ENCODE data around the gene MARCKSL1. TPM values are rescaled to one million over a fixed set of nuclear protein-coding genes. Genes with fewer than 3 reads are reported as not detected.
A peak's percentile ranks its signal among the peaks of the same experiment; 100 is the strongest.

Gene MARCKSL1
- total and polyA plus RNA-seq, 4 donors = 13.0 to 29.5 (median 18.4) TPM

DNA sequence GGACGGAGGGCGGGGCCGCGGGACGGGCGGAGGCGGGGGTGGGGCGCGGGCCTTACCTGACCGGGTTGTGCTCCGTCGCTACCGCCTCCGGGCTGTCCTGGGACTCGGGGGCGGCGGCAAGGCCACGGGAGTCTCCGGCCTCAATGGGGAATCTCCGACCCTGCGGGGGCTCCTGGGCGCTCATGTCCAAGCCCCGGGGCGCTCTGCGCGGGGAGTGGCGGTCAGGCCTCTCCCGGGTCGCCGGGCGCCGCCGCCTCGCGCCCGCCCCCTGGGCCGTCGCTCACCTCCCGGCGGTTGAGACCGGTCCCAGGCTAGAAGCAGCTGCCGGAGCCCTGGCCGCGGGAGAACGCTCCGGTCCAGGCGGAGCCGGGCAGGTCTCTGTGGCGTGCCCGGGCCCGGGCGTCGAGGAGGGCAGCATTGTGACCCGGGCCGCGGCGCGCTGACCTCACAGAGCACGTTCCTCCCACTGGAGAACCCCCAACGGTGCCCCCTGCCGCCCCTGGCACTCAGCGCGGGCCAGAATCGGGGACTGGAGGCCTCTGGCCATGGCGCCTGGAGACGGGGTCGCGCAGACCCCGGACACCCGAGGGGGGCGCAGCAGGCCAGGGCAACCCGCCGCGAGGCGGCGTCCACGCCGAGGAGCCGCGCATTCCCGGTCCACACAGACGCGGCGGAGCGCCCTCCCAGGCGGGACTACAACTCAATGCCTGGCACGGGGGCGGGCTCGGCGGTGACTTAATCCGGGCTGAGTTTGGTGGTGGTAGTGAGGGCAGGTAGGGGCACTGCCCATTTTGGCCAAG lies 25.8 kb upstream of the MARCKSL1 start:
- peak; percentile 58 for DNase-seq (ENCODE audit: low spot score)
- H3K4me3 ChIP-seq (ENCODE audit: low read depth in 1 of 3, low read length in 3 of 3) = peak overlapping the region in 1 of 3 donors; percentile 37
- TF ChIP-seq FOXA1 (IDR thresholded peaks at IDR 0.05) (no peak), FOXA2 (IDR thresholded peaks at IDR 0.05) (no peak), GABPA (IDR thresholded peaks at IDR 0.05 in 1 of 2, conservative IDR thresholded peaks at IDR 0.05 in 1 of 2) (no peak), HNF4A (conservative IDR thresholded peaks at IDR 0.05) (no peak), RXRA (IDR thresholded peaks at IDR 0.05) (no peak), JUND (IDR thresholded peaks at IDR 0.05) (no peak), RAD21 (IDR thresholded peaks at IDR 0.05) (peak; percentile 27 to 53), YY1 (IDR thresholded peaks at IDR 0.05) (peak; percentile 14), NR2F2 (IDR thresholded peaks at IDR 0.05) (no peak), HNF4G (IDR thresholded peaks at IDR 0.05) (no peak), TAF1 (conservative IDR thresholded peaks at IDR 0.05) (no peak), EGR1 (IDR thresholded peaks at IDR 0.05; ENCODE audit: low read depth in 2 of 2) (no peak), SP1 (IDR thresholded peaks at IDR 0.05) (no peak)
- TF ChIP-seq, protein P1, sequence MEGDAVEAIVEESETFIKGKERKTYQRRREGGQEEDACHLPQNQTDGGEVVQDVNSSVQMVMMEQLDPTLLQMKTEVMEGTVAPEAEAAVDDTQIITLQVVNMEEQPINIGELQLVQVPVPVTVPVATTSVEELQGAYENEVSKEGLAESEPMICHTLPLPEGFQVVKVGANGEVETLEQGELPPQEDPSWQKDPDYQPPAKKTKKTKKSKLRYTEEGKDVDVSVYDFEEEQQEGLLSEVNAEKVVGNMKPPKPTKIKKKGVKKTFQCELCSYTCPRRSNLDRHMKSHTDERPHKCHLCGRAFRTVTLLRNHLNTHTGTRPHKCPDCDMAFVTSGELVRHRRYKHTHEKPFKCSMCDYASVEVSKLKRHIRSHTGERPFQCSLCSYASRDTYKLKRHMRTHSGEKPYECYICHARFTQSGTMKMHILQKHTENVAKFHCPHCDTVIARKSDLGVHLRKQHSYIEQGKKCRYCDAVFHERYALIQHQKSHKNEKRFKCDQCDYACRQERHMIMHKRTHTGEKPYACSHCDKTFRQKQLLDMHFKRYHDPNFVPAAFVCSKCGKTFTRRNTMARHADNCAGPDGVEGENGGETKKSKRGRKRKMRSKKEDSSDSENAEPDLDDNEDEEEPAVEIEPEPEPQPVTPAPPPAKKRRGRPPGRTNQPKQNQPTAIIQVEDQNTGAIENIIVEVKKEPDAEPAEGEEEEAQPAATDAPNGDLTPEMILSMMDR (IDR thresholded peaks at IDR 0.05; ENCODE audit: low read depth, low read length, missing input control) = peak; percentile 20
- TF ChIP-seq, protein P2, sequence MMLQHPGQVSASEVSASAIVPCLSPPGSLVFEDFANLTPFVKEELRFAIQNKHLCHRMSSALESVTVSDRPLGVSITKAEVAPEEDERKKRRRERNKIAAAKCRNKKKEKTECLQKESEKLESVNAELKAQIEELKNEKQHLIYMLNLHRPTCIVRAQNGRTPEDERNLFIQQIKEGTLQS (IDR thresholded peaks at IDR 0.05) = no peak
- TF ChIP-seq, protein P3, sequence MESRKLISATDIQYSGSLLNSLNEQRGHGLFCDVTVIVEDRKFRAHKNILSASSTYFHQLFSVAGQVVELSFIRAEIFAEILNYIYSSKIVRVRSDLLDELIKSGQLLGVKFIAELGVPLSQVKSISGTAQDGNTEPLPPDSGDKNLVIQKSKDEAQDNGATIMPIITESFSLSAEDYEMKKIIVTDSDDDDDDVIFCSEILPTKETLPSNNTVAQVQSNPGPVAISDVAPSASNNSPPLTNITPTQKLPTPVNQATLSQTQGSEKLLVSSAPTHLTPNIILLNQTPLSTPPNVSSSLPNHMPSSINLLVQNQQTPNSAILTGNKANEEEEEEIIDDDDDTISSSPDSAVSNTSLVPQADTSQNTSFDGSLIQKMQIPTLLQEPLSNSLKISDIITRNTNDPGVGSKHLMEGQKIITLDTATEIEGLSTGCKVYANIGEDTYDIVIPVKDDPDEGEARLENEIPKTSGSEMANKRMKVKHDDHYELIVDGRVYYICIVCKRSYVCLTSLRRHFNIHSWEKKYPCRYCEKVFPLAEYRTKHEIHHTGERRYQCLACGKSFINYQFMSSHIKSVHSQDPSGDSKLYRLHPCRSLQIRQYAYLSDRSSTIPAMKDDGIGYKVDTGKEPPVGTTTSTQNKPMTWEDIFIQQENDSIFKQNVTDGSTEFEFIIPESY (IDR thresholded peaks at IDR 0.05) = no peak
- TF ChIP-seq, protein P4, sequence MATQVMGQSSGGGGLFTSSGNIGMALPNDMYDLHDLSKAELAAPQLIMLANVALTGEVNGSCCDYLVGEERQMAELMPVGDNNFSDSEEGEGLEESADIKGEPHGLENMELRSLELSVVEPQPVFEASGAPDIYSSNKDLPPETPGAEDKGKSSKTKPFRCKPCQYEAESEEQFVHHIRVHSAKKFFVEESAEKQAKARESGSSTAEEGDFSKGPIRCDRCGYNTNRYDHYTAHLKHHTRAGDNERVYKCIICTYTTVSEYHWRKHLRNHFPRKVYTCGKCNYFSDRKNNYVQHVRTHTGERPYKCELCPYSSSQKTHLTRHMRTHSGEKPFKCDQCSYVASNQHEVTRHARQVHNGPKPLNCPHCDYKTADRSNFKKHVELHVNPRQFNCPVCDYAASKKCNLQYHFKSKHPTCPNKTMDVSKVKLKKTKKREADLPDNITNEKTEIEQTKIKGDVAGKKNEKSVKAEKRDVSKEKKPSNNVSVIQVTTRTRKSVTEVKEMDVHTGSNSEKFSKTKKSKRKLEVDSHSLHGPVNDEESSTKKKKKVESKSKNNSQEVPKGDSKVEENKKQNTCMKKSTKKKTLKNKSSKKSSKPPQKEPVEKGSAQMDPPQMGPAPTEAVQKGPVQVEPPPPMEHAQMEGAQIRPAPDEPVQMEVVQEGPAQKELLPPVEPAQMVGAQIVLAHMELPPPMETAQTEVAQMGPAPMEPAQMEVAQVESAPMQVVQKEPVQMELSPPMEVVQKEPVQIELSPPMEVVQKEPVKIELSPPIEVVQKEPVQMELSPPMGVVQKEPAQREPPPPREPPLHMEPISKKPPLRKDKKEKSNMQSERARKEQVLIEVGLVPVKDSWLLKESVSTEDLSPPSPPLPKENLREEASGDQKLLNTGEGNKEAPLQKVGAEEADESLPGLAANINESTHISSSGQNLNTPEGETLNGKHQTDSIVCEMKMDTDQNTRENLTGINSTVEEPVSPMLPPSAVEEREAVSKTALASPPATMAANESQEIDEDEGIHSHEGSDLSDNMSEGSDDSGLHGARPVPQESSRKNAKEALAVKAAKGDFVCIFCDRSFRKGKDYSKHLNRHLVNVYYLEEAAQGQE (IDR thresholded peaks at IDR 0.05) = no peak
- TF ChIP-seq, protein P5, sequence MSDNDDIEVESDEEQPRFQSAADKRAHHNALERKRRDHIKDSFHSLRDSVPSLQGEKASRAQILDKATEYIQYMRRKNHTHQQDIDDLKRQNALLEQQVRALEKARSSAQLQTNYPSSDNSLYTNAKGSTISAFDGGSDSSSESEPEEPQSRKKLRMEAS (IDR thresholded peaks at IDR 0.05) = no peak
- no peaks in the 10 kb centered on the region for H3K27me3 ChIP-seq (ENCODE audit: control insufficient read depth in 4 of 4, insufficient read depth in 4 of 4, low read length in 3 of 4)
- no peaks in the 10 kb centered on the region for H3K9me3 ChIP-seq (ENCODE audit: control insufficient read depth in 4 of 4, low read length in 3 of 4)
- no peak overlapping the region for H3K9ac ChIP-seq (ENCODE audit: low read depth in 1 of 2, low read length in 2 of 2)
- peaks cover 10 to 18% (median 16%) of the 10 kb centered on the region in 4 donors for H3K4me1 ChIP-seq (ENCODE audit: control insufficient read depth in 4 of 4, insufficient read depth in 4 of 4, low read length in 3 of 4)
- H3K36me3 ChIP-seq (ENCODE audit: control insufficient read depth in 4 of 4, insufficient read depth in 3 of 4, low read depth in 1 of 4, low read length in 3 of 4) = peaks cover 2 to 20% (median 16%) of the 10 kb centered on the region in 4 donors
- WGBS = 3% methylated on average over 91 of the region's 91 CpGs
- peak overlapping the region in 1 of 2 donors; percentile 25 for H3K27ac ChIP-seq (ENCODE audit: low read depth in 1 of 2, low read length in 2 of 2)

All from liver (tissue), 9 donors.